ENCODE data around the gene MOCS3. TPM values are rescaled to one million over a fixed set of nuclear protein-coding genes. Genes with fewer than 3 reads are reported as not detected.

Gene MOCS3
- total RNA-seq, 4 donors from 2014 or later, result 2.1 to 4.2 (median 3.4) TPM

- TF ChIP-seq, protein P1, sequence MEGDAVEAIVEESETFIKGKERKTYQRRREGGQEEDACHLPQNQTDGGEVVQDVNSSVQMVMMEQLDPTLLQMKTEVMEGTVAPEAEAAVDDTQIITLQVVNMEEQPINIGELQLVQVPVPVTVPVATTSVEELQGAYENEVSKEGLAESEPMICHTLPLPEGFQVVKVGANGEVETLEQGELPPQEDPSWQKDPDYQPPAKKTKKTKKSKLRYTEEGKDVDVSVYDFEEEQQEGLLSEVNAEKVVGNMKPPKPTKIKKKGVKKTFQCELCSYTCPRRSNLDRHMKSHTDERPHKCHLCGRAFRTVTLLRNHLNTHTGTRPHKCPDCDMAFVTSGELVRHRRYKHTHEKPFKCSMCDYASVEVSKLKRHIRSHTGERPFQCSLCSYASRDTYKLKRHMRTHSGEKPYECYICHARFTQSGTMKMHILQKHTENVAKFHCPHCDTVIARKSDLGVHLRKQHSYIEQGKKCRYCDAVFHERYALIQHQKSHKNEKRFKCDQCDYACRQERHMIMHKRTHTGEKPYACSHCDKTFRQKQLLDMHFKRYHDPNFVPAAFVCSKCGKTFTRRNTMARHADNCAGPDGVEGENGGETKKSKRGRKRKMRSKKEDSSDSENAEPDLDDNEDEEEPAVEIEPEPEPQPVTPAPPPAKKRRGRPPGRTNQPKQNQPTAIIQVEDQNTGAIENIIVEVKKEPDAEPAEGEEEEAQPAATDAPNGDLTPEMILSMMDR (IDR thresholded peaks at IDR 0.05; ENCODE audit: low read depth), result no peak
Observed at GRCh38 chr20:50987493-50988210, 29.0 kb downstream of the MOCS3 start.

GRCh38 chr20:50991076-50991475, 32.5 kb downstream of the MOCS3 start:
- TF ChIP-seq, protein P1 (IDR thresholded peaks at IDR 0.05; ENCODE audit: low read depth), result no peak

- TF ChIP-seq, protein P1 (IDR thresholded peaks at IDR 0.05; ENCODE audit: low read depth), result no peak
Observed at GRCh38 chr20:50992336-50992732, 33.7 kb downstream of the MOCS3 start.

DNA sequence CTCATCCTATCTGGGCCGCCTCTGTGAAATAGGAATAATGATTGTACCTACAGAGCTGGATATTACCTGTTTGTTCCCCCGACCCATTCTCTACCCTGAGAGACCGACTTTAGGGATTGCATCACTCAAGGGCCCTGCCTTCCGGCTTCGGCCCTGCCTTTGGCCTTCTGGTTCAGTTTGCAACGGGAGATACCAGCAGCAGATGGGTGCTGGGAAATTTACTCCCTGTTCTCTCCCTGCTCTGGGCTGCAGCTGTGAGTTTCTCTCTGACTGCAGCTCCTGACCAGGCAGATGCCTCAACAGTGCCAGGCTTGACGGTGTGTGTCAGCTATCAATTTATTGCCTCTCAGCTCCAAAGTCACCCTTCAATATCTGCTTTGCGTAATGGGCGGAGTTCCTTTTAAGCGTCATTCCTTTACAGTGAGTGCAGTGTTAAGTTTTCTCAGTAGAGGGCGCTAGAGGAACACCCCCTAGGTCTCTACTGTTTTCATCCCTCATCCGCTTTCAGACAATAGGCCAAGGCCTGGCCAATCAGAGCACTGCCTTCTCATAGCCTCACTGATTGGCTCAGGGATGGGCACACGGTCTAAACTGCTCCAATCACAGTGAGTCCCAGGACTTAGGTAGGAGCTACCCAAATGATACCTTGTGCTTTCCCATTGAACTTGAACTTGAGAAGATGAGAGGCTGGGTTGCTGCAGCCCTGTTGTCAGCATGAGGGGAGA, 34.3 kb downstream of the MOCS3 start:
- TF ChIP-seq, protein P1 (IDR thresholded peaks at IDR 0.05; ENCODE audit: low read depth), result no peak

- TF ChIP-seq, protein P1 (IDR thresholded peaks at IDR 0.05; ENCODE audit: low read depth), result no peak
Observed at GRCh38 chr20:50993876-50994275, 35.3 kb downstream of the MOCS3 start.

DNA sequence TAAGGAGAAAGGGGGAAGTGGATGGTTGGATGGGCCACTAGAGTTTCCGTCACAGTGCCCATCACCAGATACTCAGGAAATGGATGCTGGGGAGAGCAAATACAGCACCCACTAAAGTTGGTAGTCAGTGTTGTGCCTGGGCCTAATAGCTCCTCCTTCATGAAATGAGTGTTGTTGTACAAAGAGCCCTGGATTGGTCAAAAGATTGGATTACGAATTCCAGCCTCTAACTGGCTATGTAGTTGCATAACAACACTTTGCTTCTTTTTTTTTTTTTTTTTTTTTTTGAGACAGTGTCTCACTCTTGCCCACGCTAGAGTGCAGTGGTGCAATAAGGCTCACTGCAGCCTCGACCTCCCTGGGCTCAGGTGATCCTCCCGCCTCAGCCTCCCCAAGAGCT, 36.9 kb downstream of the MOCS3 start:
- TF ChIP-seq, protein P1 (IDR thresholded peaks at IDR 0.05; ENCODE audit: low read depth), result no peak

Data from subcutaneous adipose tissue (tissue), 4 donors.